Brain pericyte (primary cell): ENCODE results near the gene ACVRL1.
"Not testable (repeated sequence)": the region's sequence is repeated elsewhere in the genome, so short reads cannot be mapped to it uniquely, and the experiment has no call there.

Experiments
- DNase-seq: peaks from one replicate; pipeline ENCODE4 v3.0.0-alpha.2; 2012; ENCODE audit warnings: low read depth, low spot score

Gene ACVRL1

GRCh38 chr12:51874000-51874399, 33.3 kb upstream of the ACVRL1 start:
- no peak for DNase-seq

- no peak for DNase-seq
These were observed 32.8 kb upstream of the ACVRL1 start for GRCh38 chr12:51874486-51874885.

GRCh38 chr12:51879102-51879501, 28.2 kb upstream of the ACVRL1 start:
- DNase-seq, result no peak

- DNase-seq, result no peak
These were observed 24.0 kb upstream of the ACVRL1 start for GRCh38 chr12:51883295-51883694.

GRCh38 chr12:51883998-51884675, 23.2 kb upstream of the ACVRL1 start:
- no peak for DNase-seq

- no peak for DNase-seq
These were observed 22.6 kb upstream of the ACVRL1 start for GRCh38 chr12:51884676-51885229.

- DNase-seq, result not testable (repeated sequence)
These were observed 21.8 kb upstream of the ACVRL1 start for GRCh38 chr12:51885294-51886020.

GRCh38 chr12:51886021-51886710, 21.1 kb upstream of the ACVRL1 start:
- DNase-seq, result peak; percentile 70

GRCh38 chr12:51887476-51888315, 19.6 kb upstream of the ACVRL1 start, which contains the start of gene ANKRD33:
ANKRD33 (plus strand) TSS chr12:51888103; CDS start chr12:51888187, 84 bp downstream.
- no peak for DNase-seq

GRCh38 chr12:51888316-51889215, 18.7 kb upstream of the ACVRL1 start:
- DNase-seq, result no peak

- DNase-seq, result no peak
These were observed 17.8 kb upstream of the ACVRL1 start for GRCh38 chr12:51889216-51890132.

GRCh38 chr12:51890133-51890464, 17.2 kb upstream of the ACVRL1 start:
- DNase-seq, result no peak

GRCh38 chr12:51890511-51891171, 16.7 kb upstream of the ACVRL1 start:
- DNase-seq, result no peak

GRCh38 chr12:51891843-51892242, 15.5 kb upstream of the ACVRL1 start:
- DNase-seq, result no peak

- DNase-seq, result no peak
These were observed 13.5 kb upstream of the ACVRL1 start for GRCh38 chr12:51893786-51894185.

GRCh38 chr12:51895378-51896135, 11.7 kb upstream of the ACVRL1 start:
- DNase-seq, result no peak

- DNase-seq, result no peak
These were observed 11.1 kb upstream of the ACVRL1 start for GRCh38 chr12:51896236-51896635.

GRCh38 chr12:51897181-51897580, 10.1 kb upstream of the ACVRL1 start:
- no peak for DNase-seq
